NCI-H446 treated with DMSO at 0.1 percent for 48 hours (cell line): ENCODE data around the gene ZNF37A.
"Not testable (repeated sequence)": the region's sequence is repeated elsewhere in the genome, so short reads cannot be mapped to it uniquely, and the experiment has no call there.

Source experiments
- DNase-seq: peaks from one replicate; lab custom pipeline; 2025; lab: John Stamatoyannopoulos, UW

Gene ZNF37A

GRCh38 chr10:38094158-38094926, at the start of gene ZNF37A:
ZNF37A (plus strand) TSS chr10:38094337; CDS start chr10:38096618, 2,281 bp downstream.
- DNase-seq = peak; percentile 87

- no peak for DNase-seq
Measured at GRCh38 chr10:38045129-38045528, 49.0 kb upstream of the ZNF37A start.

GRCh38 chr10:38047666-38048065, 46.5 kb upstream of the ZNF37A start:
- DNase-seq = no peak

- DNase-seq = no peak
Measured at GRCh38 chr10:38050212-38050611, 43.9 kb upstream of the ZNF37A start.

GRCh38 chr10:38054361-38054797, 39.8 kb upstream of the ZNF37A start:
- no peak for DNase-seq

GRCh38 chr10:38055274-38055894, 38.8 kb upstream of the ZNF37A start:
- not testable (repeated sequence) for DNase-seq

GRCh38 chr10:38069663-38070062, 24.5 kb upstream of the ZNF37A start:
- DNase-seq = not testable (repeated sequence)

GRCh38 chr10:38070501-38070900, 23.6 kb upstream of the ZNF37A start:
- DNase-seq = no peak

GRCh38 chr10:38072552-38072951, 21.6 kb upstream of the ZNF37A start:
- no peak for DNase-seq

- no peak for DNase-seq
Measured at GRCh38 chr10:38076687-38077086, 17.4 kb upstream of the ZNF37A start.

- not testable (repeated sequence) for DNase-seq
Measured at GRCh38 chr10:38093318-38093717, 819 bp upstream of the ZNF37A start.

GRCh38 chr10:38093816-38094157, 350 bp upstream of the ZNF37A start:
- DNase-seq = no peak

- DNase-seq = no peak
Measured at GRCh38 chr10:38094927-38095574, 914 bp downstream of the ZNF37A start.

GRCh38 chr10:38102880-38103279, 8.7 kb downstream of the ZNF37A start:
- DNase-seq = no peak

GRCh38 chr10:38103756-38104155, 9.6 kb downstream of the ZNF37A start:
- DNase-seq = no peak

GRCh38 chr10:38112159-38112558, 18.0 kb downstream of the ZNF37A start:
- no peak for DNase-seq

- no peak for DNase-seq
Measured at GRCh38 chr10:38118072-38118807, 24.1 kb downstream of the ZNF37A start.

GRCh38 chr10:38119038-38119437, 24.9 kb downstream of the ZNF37A start:
- DNase-seq = no peak

- no peak for DNase-seq
Measured at GRCh38 chr10:38127812-38128211, 33.7 kb downstream of the ZNF37A start.

GRCh38 chr10:38143587-38143986, 49.5 kb downstream of the ZNF37A start:
- no peak for DNase-seq

- DNase-seq = no peak
Measured at GRCh38 chr10:38146579-38147333, 52.6 kb downstream of the ZNF37A start.

GRCh38 chr10:38147686-38148085, 53.5 kb downstream of the ZNF37A start:
- no peak for DNase-seq
